NT2/D1 (cell line): ENCODE measurements around the gene NR3C2.

Experiments
- SUZ12 ChIP-seq: IDR thresholded peaks from 2 replicates; pipeline ENCODE4 v1.6.1; 2011; ENCODE audit not compliant: insufficient read length, insufficient read depth; ENCODE audit errors: extremely low read depth
- YY1 ChIP-seq: IDR thresholded peaks from 2 replicates; pipeline ENCODE4 v1.6.1; 2011; ENCODE audit not compliant: insufficient read length, insufficient read depth
- ZNF274 ChIP-seq: IDR thresholded peaks from 2 replicates; pipeline ENCODE4 v1.6.1; 2011; ENCODE audit warnings: mild to moderate bottlenecking, low read depth, low read length

- TF ChIP-seq YY1 (no peak), ZNF274 (no peak), SUZ12 (no peak)
These were observed 282.4 kb downstream of the NR3C2 start for GRCh38 chr4:148159793-148160192.
